CD14-positive monocyte (primary cell): ENCODE results near the gene NR6A1. TPM values are rescaled to one million over a fixed set of nuclear protein-coding genes. Genes with fewer than 3 reads are reported as not detected.

ENCODE experiments used
- DNase-seq, 3 donors: peaks; one replicate each; pipeline ENCODE4 v3.0.0-alpha.2; 2011 to 2022
- H2AFZ ChIP-seq: 2 replicates; pipeline ENCODE4 v1.6.0; 2012; ENCODE audit warnings: mild to moderate bottlenecking, low read depth, low read length, inconsistent platforms; ENCODE audit not compliant: insufficient read depth, poor library complexity, severe bottlenecking
- H3K27ac ChIP-seq, 2 donors: 1 replicate in 1 of 2; 2 replicates in 1 of 2; pipeline ENCODE4 v1.5.1; 2012 to 2013; ENCODE audit warnings: low read length in 2 of 2, control low read depth in 1 of 2, inconsistent platforms in 1 of 2, low read depth in 1 of 2, mild to moderate bottlenecking in 1 of 2
- H3K27me3 ChIP-seq, 2 donors: one replicate each; pipeline versions ENCODE4 v1.6.0 to v1.6.1; 2011 to 2013; ENCODE audit warnings: low read length in 2 of 2; ENCODE audit not compliant: control insufficient read depth in 2 of 2, insufficient read depth in 2 of 2
- H3K36me3 ChIP-seq, 2 donors: replicated peaks in 1 of 2; 1 replicate in 1 of 2; 2 replicates in 1 of 2; pipeline versions ENCODE4 v1.5.1 to v1.6.1; 2012 to 2013; ENCODE audit warnings: low read length in 2 of 2, control low read depth in 1 of 2, inconsistent platforms in 1 of 2, mild to moderate bottlenecking in 1 of 2; ENCODE audit not compliant: insufficient read depth in 2 of 2, control insufficient read depth in 1 of 2
- H3K4me1 ChIP-seq, 2 donors: 1 replicate in 1 of 2; 2 replicates in 1 of 2; pipeline versions ENCODE4 v1.5.1 to v1.6.1; 2012 to 2013; ENCODE audit warnings: low read length in 2 of 2, control low read depth in 1 of 2, inconsistent platforms in 1 of 2, mild to moderate bottlenecking in 1 of 2, moderate library complexity in 1 of 2; ENCODE audit not compliant: insufficient read depth in 2 of 2, control insufficient read depth in 1 of 2
- H3K4me2 ChIP-seq: replicated peaks from 2 replicates; pipeline ENCODE3; 2012; ENCODE audit warnings: low read length, moderate library complexity, mild to moderate bottlenecking; ENCODE audit not compliant: poor library complexity, severe bottlenecking; ENCODE audit errors: extremely low read depth
- H3K4me3 ChIP-seq, 3 experiments: fragments of 200-600 bp in 1 of 3; sonication (generic) in 1 of 3; replicated peaks in 1 of 3; 1 replicate in 2 of 3; 2 replicates in 1 of 3; pipeline ENCODE4 v1.5.1; 2011 to 2013; ENCODE audit warnings: low read length in 3 of 3, mild to moderate bottlenecking in 3 of 3, control low read depth in 2 of 3, low read depth in 2 of 3, inconsistent platforms in 1 of 3, moderate library complexity in 1 of 3
- H3K79me2 ChIP-seq: 2 replicates; pipeline ENCODE4 v1.6.0; 2012; ENCODE audit warnings: mild to moderate bottlenecking, control low read depth, inconsistent platforms, low read length, moderate library complexity; ENCODE audit not compliant: insufficient read depth
- H3K9ac ChIP-seq: 2 replicates; pipeline ENCODE4 v1.6.0; 2017; ENCODE audit warnings: low read length, mild to moderate bottlenecking; ENCODE audit not compliant: insufficient read depth, poor library complexity, severe bottlenecking
- H3K9me3 ChIP-seq, 2 donors: replicated peaks in 1 of 2; 1 replicate in 1 of 2; 2 replicates in 1 of 2; pipeline versions ENCODE4 v1.5.1 to v1.6.1; 2012 to 2013; ENCODE audit warnings: low read length in 2 of 2, control low read depth in 1 of 2; ENCODE audit not compliant: control insufficient read depth in 1 of 2, insufficient read depth in 1 of 2
- H4K20me1 ChIP-seq: 2 replicates; pipeline ENCODE4 v1.6.0; 2012; ENCODE audit warnings: mild to moderate bottlenecking, low read length, control low read depth, moderate library complexity; ENCODE audit not compliant: insufficient read depth
- H3K27ac Mint-ChIP-seq, 7 donors: one replicate each; pipeline ENCODE4 v1.8.0; 2020; ENCODE audit warnings: mild to moderate bottlenecking in 7 of 7, mixed read lengths in 7 of 7, moderate library complexity in 6 of 7, inconsistent platforms in 2 of 7
- H3K27me3 Mint-ChIP-seq, 3 donors: one replicate each; pipeline ENCODE4 v1.8.0; 2021 to 2022; ENCODE audit warnings: low read depth in 3 of 3, mild to moderate bottlenecking in 3 of 3, mixed read lengths in 3 of 3, moderate library complexity in 3 of 3, inconsistent platforms in 1 of 3
- H3K36me3 Mint-ChIP-seq, 2 donors: one replicate each; pipeline ENCODE4 v1.8.0; 2020; ENCODE audit warnings: mixed read lengths in 2 of 2, inconsistent platforms in 1 of 2, mild to moderate bottlenecking in 1 of 2
- H3K4me1 Mint-ChIP-seq: one replicate; pipeline ENCODE4 v1.8.0; 2020; ENCODE audit warnings: mild to moderate bottlenecking, mixed read lengths
- H3K4me3 Mint-ChIP-seq, 2 donors: one replicate each; pipeline ENCODE4 v1.8.0; 2020; ENCODE audit warnings: mild to moderate bottlenecking in 2 of 2, mixed read lengths in 2 of 2, moderate library complexity in 1 of 2
- H3K9me3 Mint-ChIP-seq, 7 donors: one replicate each; pipeline ENCODE4 v1.8.0; 2020 to 2022; ENCODE audit warnings: mixed read lengths in 7 of 7, mild to moderate bottlenecking in 6 of 7, moderate library complexity in 6 of 7, inconsistent platforms in 2 of 7
- CTCF ChIP-seq: fragments of 200-600 bp; IDR thresholded peaks from one replicate; pipeline ENCODE4 v1.8.0; 2022; ENCODE audit warnings: antibody characterized with exemption, mild to moderate bottlenecking
- WGBS: methylation state at CpG from one replicate; pipeline ENCODE4 v1.1.5; 2013; ENCODE audit warnings: missing lambda C conversion rate; ENCODE audit not compliant: insufficient coverage; 5-methylcytosine and 5-hydroxymethylcytosine counted together
- intact Hi-C, 2 donors: fragments of 100-400 bp; cut with micrococcal nuclease; formaldehyde crosslinking; loops; one replicate each; pipeline versions ENCODE4 v1.15.0 to v1.15.1; 2023
- polyA plus RNA-seq, 3 donors: library from polyadenylated mRNA; depleted of rRNA in 1 of 3; unstranded in 2 of 3; stranded (reverse) in 1 of 3; fragments of 300-500 nt in 2 of 3; fragments of >200 nt in 1 of 3; fragmentation: Illumina TruSeq in 2 of 3; gene quantifications; 1 replicate in 2 of 3; 2 replicates in 1 of 3; pipeline ENCODE4 v1.2.3, GENCODE V29; 2012 to 2021

The NR6A1 gene
- polyA plus RNA-seq, 3 donors = 0.15 to 2.9 (median 0.28) TPM

DNA sequence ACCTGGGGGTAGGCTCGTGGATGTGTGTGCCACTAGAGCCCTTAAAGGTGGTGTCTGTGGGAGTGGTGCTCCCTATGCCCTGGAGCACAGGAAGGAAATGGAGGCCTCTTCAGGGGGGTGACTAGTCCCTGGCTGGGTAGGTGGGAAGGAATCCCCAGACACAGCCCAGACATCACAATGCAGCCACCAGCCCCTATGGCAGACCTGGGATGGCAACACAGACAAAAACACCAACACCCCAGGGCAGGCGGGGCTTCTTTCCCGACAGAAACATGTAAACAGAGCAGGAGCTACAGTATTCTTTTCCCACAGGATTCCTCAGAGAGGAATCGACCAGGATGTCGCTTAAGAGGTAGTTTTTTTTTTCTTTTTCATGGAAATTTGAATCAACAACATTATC lies 253.5 kb downstream of the NR6A1 start:
- H3K9ac ChIP-seq = no peak overlapping the region
- H3K27me3 ChIP-seq = no peaks in the 10 kb centered on the region
- intact Hi-C loops = no loop called here
- H3K27ac ChIP-seq = no peak overlapping the region
- Mint-ChIP-seq H3K27ac (peak overlapping the region in 1 of 7 donors; percentile 38), H3K9me3 (no peaks in the 10 kb centered on the region), H3K27me3 (peaks cover under 1 to 7% (median 2%) of the 10 kb centered on the region in 3 donors), H3K36me3 (peaks cover 0 to 6% of the 10 kb centered on the region in 2 donors), H3K4me3 (no peak overlapping the region), H3K4me1 (peaks cover 12% of the 10 kb centered on the region)
- no peaks in the 10 kb centered on the region for H4K20me1 ChIP-seq
- no peak overlapping the region for H2AFZ ChIP-seq
- no peak for TF ChIP-seq CTCF
- no peaks in the 10 kb centered on the region for H3K79me2 ChIP-seq
- no peaks in the 10 kb centered on the region for H3K9me3 ChIP-seq
- H3K4me2 ChIP-seq = no peak overlapping the region
- DNase-seq = no peak
- H3K4me1 ChIP-seq = peaks cover 7 to 8% of the 10 kb centered on the region in 2 donors
- H3K4me3 ChIP-seq = no peak overlapping the region
- 100% methylated on average over 2 of the region's 5 CpGs for WGBS
- peaks cover 0 to 7% of the 10 kb centered on the region in 2 donors for H3K36me3 ChIP-seq

- no peak overlapping the region for H3K27ac ChIP-seq
- Mint-ChIP-seq H3K27ac (no peak overlapping the region), H3K4me3 (no peak overlapping the region), H3K27me3 (peaks cover 5 to 14% (median 12%) of the 10 kb centered on the region in 3 donors), H3K9me3 (no peaks in the 10 kb centered on the region), H3K36me3 (no peaks in the 10 kb centered on the region), H3K4me1 (peaks cover 20% of the 10 kb centered on the region)
- H3K4me3 ChIP-seq = no peak overlapping the region
- peaks cover 0 to 4% of the 10 kb centered on the region in 2 donors for H3K27me3 ChIP-seq
- no peaks in the 10 kb centered on the region for H4K20me1 ChIP-seq
- no peak for DNase-seq
- no peak overlapping the region for H3K9ac ChIP-seq
- H3K4me2 ChIP-seq = no peak overlapping the region
- no peak for TF ChIP-seq CTCF
- intact Hi-C loops = no loop called here
- 100% methylated on average over 1 of the region's 5 CpGs for WGBS
- no peaks in the 10 kb centered on the region for H3K9me3 ChIP-seq
- no peak overlapping the region for H2AFZ ChIP-seq
- H3K36me3 ChIP-seq = no peaks in the 10 kb centered on the region
- H3K79me2 ChIP-seq = no peaks in the 10 kb centered on the region
- peaks cover 7 to 8% of the 10 kb centered on the region in 2 donors for H3K4me1 ChIP-seq
Observed at GRCh38 chr9:124514874-124515273, 256.2 kb downstream of the NR6A1 start.
